ENCODE data around the gene PHF1.

The PHF1 gene

GRCh38 chr6:33384581-33385020, 26.2 kb upstream of the PHF1 start:
- DNase-seq (ENCODE audit: low read depth in 2 of 2) = peak; percentile 80 to 89
- H3K4me3 ChIP-seq (replicated peaks in 1 of 2; ENCODE audit: low read depth in 2 of 2, low read length in 2 of 2) = no peak overlapping the region
- TF ChIP-seq CTCF (IDR thresholded peaks at IDR 0.05; ENCODE audit: low read depth, low read length) = peak; percentile 54

GRCh38 chr6:33390173-33390572, 20.6 kb upstream of the PHF1 start:
- DNase-seq (ENCODE audit: low read depth in 2 of 2) = no peak
- no peak overlapping the region for H3K4me3 ChIP-seq (replicated peaks in 1 of 2; ENCODE audit: low read depth in 2 of 2, low read length in 2 of 2)
- no peak for TF ChIP-seq CTCF (IDR thresholded peaks at IDR 0.05; ENCODE audit: low read depth, low read length)

GRCh38 chr6:33390767-33391277, 20.0 kb upstream of the PHF1 start:
- no peak for TF ChIP-seq CTCF (IDR thresholded peaks at IDR 0.05; ENCODE audit: low read depth, low read length)
- H3K4me3 ChIP-seq (replicated peaks in 1 of 2; ENCODE audit: low read depth in 2 of 2, low read length in 2 of 2) = peak overlapping the region in 1 of 2 donors; percentile 97
- DNase-seq (ENCODE audit: low read depth in 2 of 2) = no peak

- peak within 1 kb of the TSS; percentile 95 to 97 for H3K4me3 ChIP-seq (replicated peaks in 1 of 2; ENCODE audit: low read depth in 2 of 2, low read length in 2 of 2)
- peak; percentile 100 for DNase-seq (ENCODE audit: low read depth in 2 of 2)
- TF ChIP-seq CTCF (IDR thresholded peaks at IDR 0.05; ENCODE audit: low read depth, low read length) = peak; percentile 96
Observed at GRCh38 chr6:33391278-33391921, 19.4 kb upstream of the PHF1 start, which contains the start of gene KIFC1. TSS of gene KIFC1 (plus strand) at chr6:33391823. CDS start at chr6:33391986, 163 bp downstream.

- no peak for TF ChIP-seq CTCF (IDR thresholded peaks at IDR 0.05; ENCODE audit: low read depth, low read length)
- H3K4me3 ChIP-seq (replicated peaks in 1 of 2; ENCODE audit: low read depth in 2 of 2, low read length in 2 of 2) = peak overlapping the region; percentile 95 to 97
- peak; percentile 28 to 41 for DNase-seq (ENCODE audit: low read depth in 2 of 2)
Observed at GRCh38 chr6:33391922-33392594, 18.8 kb upstream of the PHF1 start.

- no peak for DNase-seq (ENCODE audit: low read depth in 2 of 2)
- H3K4me3 ChIP-seq (replicated peaks in 1 of 2; ENCODE audit: low read depth in 2 of 2, low read length in 2 of 2) = peak overlapping the region; percentile 95 to 97
- no peak for TF ChIP-seq CTCF (IDR thresholded peaks at IDR 0.05; ENCODE audit: low read depth, low read length)
Observed at GRCh38 chr6:33392595-33392948, 18.2 kb upstream of the PHF1 start.
